GM18861 (cell line): ENCODE results near the gene TANC1.

Experiments
- ATAC-seq: cut with Tn5 transposase; IDR thresholded peaks from one replicate; pipeline ENCODE4 v1.9.1; 2021; ENCODE audit not compliant: unreplicated experiment

Gene TANC1

DNA sequence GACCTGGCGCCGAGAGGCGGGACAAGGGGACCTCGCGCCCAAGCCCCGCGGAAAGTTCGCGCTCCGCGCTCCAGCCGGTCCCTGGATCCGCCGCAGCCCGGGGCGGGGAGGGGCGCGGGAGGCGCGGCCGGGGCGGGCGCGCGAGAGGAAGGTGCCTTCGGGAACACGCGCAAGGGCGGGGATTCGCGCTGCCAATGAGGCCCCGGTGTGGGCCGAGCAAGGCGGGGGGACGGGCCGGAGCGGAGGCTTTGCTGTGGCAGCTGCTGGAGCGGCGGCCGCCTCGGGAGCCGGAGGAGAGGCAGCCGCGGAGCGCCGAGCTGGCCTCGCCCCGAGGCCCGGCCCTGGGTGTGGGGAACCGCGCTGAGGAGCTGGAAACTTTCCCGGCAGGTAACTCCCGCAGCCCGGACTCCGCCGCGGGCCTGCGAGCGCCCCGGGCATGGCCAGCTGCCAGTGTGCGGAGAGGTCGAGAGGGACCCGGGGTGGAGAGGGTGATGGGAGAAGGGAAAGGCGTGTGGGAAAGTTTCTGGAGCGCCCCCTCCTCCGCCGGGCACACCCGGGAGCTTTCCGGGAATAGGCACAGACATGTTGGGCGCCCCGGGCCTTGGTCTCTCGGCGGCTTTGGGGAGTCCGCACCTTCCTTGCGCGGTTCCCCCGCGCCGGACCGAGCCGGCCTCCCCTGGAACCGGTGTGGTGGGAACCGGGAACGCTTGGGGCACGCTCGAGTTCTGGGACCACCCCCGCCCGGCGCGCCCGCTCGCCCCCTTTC is at the start of gene TANC1:
Gene TANC1 (plus strand): TSS at position 245 of the 766 bp plus-strand sequence. CDS start 97,271 bp downstream, outside the sequence.
- peak; percentile 90 for ATAC-seq

DNA sequence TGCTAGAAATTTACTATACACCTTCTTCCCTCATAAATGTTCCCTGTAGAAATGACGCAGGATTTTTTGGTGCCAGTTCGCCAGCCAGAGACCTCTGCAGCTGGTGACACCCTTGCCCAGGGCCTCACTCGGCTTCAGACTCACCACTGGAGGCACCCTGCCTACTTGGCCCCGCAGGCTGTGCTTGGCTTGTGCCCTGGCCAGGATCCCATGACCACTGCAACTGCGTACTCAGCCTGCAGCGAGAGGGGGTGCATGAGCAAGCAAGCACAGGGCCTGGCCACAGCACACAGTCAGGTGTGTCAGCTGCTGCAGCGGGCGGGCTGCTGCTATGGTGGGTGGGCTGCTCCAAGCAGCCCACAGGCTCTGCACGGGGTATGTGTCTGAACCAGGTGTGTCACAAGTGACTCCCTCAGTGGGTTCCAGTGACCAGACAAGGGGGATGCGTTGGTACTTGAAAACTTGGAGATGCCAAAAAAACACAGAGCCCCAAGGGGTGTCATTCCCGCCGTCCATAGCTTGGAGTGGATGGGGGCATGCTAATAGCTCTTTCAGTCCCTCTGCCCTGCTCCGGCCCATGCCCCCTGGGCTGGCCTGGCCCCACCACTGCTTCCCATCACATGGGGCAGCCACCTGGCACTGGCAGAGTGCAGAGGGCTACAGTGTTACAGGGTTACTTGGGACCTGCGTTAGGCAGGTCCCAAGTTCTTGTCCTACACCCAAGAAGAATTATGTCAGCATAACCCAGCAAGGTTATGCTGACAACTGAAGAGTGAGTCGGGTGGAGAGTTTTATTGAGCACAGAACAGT is 46.6 kb upstream of the TANC1 start:
- no peak for ATAC-seq

DNA sequence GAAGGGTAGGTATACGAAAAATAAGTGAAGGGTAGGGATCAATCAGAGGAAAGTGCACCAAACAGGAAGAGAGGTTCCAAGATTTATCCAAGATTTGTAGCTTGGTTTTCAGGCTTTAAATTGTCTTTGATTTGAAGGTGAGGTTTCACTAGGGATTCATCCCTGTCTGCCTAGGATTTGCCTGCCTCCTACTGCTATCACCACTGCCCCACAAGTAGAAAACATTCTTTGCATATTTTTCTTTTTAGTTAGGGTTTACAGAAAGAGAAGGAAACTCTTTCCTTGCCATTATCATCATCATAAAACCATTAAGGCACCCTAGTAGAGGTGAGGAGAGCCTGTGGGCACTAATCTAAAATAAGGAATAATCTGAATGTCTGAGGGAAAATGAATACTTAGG is 45.8 kb upstream of the TANC1 start:
- ATAC-seq: no peak

DNA sequence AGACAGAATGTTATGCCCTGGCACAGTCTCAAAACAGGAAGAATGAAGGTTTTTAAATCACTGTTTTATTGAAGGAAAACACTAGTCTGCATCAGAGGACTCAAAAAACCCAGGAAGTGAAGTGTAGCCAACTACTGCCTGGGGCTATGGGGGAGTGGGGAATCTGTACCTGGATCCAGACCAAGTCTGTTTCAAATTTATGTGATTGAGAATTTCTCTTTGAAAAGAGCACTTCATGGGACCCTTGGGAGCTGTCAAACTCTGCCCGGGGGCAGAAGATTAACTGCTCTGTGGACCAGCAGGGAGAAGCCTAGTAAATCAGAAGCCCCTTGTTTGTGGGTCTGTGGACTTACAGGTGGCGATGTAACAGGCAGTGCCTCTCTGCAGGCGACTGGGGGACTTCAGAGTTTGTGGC is 45.3 kb upstream of the TANC1 start:
- no peak for ATAC-seq

DNA sequence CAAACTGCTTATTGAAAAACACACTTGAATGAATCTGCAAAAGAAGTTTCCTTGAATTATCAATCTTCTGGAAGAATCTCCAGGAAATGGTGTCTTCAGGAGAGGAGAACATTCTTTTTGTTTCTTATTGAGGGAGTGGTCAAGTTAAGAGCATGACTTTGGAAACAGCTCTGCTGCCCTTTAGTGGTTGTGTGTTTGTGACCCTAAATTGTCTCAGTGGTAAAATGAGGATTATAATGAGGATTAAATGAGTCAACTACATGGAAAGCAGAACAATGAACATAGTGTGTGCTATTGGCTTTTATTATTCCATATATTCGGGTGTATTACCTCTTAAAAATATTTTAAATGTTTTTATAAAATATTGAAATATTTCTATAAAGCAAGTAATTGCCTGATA is 44.8 kb upstream of the TANC1 start:
- no peak for ATAC-seq

DNA sequence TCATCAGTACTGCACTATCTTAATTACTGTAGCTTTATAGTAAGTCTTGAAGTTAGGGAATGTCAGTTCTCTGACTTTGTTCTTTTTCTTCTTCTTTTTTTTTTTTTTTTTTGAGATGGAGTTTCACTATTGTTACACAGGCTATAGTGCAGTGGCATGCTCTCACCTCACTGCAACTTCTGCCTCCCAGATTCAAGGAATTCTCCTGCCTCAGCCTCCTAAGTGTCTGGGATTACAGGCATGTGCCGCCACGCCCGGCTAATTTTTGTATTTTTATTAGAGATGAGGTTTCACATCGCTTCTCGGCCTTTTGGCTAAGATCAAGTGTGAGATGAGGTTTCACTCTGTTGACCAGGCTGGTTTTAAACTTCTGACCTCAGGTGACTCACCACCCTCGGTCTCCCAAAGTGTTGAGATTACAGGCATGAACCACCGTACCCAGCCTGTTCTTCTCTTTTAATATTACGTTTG is 41.9 kb upstream of the TANC1 start:
- ATAC-seq: no peak

DNA sequence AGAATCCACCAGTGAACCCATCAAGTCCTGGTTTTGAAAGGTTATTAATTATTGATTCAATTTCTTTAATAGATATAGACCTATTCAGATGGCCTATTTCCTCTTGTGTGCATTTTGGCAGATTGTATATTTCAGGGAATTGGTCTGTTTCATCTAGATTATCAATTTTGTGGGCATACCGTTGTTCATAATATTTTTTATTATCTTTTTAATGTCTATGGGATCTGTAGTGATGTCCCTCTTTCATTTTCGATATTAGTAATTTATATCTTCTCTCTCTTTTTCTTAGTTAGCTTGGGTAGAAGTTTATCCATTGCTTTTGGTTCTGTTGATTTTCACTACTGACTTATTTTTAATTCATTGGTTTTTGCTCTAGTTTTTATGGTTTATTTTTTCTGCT is 39.9 kb upstream of the TANC1 start:
- no peak for ATAC-seq

DNA sequence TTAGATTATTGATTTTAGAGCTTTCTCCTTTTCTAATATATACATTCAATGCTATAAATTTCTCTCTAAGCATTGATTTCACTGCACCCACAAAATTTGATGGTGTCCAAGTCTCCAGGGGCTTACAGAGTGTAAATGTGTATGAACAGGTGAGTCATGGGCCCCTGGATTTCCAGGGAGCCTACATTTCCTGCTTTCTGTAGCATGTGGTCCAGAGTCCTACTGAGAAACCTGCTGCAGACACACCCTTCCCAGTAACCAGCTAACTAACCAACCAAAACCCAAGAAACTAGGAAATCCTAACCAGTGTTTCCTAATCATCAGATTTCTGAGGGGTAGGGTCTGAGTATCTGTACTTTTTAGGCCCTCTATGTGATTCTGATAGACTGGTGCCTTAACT is 39.5 kb upstream of the TANC1 start:
- no peak for ATAC-seq

DNA sequence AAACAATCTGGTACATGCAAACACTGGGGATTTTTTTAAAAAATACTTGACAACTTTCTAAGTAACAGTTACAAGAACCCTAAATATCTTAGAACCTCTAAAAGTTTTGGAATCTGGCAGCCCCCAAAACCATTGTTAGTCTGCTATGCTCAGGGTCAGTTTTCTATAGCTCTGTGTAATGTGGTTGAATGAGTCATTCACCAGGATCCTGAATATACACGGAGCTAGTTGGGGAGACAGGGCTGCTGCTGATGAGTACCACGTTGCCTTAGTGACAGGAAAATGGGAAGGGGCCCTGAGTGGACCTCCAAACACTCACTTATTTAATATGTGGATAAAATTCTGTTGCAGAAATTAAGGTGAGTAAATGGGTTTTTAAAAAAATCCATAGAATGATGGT is 36.9 kb upstream of the TANC1 start:
- no peak for ATAC-seq

DNA sequence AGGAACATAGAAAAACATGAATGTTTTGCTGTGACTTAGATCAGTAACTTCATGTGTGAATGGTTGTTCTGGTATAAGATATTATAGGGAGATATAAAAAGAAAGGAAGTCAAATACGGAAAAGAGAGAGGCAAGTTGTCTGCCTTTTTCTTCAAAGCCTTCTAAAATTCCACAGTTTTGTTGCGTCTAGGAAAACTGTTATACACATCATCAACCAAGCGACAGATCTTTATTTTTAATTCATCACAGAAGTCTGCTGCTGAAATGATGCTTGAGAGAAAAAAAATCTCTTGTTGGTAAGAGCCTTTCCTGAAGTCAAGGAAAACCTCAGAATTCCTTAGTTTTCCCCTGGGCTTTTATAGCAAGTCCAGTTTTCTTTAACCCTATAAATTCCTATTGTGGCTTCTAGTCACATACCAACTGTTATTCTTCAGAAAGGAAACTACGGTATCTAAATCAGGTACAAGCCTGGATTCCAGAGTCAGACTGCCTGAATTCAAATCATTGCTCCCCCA is 36.3 kb upstream of the TANC1 start:
- ATAC-seq: no peak

DNA sequence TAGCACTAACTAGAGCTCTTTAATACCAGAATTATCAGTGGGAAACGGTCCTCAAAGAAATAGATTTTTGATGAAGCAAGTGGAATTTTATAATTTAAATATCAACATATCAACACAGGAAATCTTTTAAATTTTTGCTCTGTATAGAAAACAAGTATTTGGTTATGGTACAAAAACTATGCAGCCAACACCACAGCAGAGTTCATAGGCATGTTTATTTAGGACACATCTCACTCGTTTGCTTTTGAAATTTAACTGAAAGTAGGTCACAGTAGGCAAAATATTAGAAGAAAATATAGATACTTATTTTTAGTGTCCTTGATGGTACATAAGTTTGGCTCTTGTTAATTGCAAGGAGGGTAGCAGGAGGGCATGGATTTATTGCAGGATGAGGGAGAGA is 34.3 kb upstream of the TANC1 start:
- no peak for ATAC-seq

DNA sequence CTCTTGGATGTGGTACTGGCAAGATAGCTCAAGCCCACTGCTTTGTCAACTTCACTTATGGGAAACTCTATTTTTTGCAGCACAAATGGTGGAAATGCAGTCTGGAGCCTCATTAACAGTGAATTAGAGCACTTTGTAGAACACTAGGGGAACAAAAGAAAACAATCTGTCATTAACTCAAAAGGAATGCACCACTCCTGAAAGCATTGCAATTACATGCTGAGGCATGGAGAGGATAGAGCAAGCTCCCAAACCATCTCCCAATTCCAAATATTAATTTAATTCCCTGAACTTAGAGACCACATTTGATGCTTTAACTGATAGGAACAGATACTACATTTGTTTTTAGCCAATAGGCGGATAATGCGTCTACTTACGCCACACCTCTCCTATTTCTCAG is 32.8 kb upstream of the TANC1 start:
- no peak for ATAC-seq

DNA sequence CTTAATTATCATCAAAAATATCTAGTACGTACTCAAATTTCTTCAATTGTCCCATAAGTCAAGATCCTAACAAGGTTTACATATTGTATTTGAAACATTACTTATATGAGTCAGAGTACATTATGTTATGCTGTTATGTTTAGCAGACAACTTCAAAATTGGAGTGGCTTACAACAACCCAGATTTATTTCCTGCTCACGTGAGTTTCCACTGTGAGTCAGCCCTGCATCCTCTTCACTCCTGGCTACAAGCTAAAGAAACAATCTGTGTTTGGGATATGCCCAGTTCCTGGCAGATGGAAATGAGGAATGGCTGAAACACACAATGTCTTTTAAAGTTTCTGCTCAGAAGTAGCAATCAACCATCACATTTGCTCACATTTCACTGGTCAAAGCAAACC is 31.5 kb upstream of the TANC1 start:
- no peak for ATAC-seq

DNA sequence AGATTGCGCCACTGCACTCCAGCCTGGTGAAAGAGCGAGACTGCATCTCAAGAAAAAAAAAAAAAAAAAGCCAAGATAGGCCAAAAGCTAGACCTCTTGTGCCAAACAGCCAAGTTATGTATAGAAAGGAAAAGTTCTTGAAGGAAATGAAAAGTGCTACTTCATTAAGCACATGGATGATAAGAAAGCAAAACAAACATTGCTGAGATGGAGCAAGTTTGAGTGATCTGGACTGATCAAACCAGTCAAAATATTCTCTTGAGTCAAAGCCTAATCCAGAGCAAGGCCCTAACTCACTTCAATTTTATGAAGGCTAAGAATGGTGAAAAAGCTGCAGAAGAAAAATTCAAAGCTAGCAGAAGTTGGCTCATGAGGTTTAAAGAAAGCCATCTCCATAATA is 28.1 kb upstream of the TANC1 start:
- no peak for ATAC-seq

DNA sequence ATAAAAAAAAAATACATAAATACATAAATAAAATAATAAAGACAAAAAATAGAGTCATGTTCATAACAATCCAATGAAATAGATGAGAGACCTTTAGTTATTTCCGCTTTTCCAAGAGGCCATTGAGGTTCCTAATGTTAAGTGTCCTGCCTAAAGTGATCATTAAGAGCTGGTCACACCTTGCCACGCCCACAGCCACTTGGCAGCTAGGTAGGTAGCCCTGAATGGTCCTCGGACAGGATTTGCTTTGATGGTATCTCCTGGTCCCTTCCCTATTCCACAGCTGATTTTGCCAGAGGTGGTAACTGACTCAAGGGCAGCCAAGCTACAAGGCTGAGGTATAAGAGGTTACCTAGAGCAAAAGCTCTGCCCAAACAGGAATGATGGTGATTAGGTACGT is 24.5 kb upstream of the TANC1 start:
- ATAC-seq: no peak

DNA sequence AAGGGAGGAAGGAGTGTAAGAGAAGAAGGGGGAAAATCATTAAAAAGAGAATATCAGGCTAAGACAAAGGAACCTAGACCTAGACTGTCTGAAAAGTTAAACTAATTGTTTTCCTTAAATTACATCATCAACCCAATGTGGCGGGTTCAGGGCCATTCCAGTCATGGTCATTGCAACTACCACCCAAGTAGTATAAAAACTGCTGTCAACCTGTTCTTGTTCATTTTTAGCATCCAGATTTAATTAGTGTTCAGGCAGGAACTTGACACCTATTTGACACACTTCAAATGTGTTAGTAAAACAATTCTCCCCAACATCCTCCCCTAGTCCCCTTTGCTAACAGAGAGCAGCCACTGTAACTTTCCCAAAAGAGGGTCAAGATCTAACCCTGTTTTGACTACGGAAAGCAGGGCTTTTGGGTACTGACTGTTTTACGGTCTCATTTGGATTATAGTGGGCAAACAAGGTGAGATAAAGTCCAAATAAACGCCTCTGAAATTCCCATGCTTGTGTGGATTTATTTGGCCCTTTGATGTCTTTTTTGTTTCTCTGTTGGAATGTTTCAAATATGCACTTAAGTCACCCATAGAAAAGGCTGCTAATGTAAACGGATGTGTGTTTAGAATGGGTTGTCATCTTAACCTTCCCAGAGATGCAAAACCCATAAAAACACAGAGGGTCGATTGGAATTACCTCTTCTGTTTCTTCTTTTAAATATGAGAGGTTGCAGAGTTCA is 19.3 kb upstream of the TANC1 start:
- no peak for ATAC-seq

DNA sequence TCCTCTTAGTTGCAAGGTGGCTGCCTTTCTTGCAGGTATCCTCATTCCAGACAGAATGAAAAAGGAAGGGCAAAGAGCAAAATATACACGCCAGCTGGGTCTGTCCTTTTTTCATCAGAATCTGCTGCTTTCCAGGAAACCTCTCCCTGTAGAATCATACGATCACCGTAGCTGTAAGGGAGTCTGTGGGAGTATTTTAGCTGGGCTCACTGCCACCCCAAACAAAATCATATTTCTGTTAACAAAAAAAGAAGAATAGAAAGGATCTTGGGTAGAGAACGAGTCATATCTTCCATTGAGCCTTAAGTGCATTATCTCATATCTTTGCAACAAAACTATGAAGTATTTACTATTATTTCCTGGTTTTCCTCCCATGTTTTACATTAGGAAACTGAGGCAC is 15.0 kb upstream of the TANC1 start:
- ATAC-seq: no peak

DNA sequence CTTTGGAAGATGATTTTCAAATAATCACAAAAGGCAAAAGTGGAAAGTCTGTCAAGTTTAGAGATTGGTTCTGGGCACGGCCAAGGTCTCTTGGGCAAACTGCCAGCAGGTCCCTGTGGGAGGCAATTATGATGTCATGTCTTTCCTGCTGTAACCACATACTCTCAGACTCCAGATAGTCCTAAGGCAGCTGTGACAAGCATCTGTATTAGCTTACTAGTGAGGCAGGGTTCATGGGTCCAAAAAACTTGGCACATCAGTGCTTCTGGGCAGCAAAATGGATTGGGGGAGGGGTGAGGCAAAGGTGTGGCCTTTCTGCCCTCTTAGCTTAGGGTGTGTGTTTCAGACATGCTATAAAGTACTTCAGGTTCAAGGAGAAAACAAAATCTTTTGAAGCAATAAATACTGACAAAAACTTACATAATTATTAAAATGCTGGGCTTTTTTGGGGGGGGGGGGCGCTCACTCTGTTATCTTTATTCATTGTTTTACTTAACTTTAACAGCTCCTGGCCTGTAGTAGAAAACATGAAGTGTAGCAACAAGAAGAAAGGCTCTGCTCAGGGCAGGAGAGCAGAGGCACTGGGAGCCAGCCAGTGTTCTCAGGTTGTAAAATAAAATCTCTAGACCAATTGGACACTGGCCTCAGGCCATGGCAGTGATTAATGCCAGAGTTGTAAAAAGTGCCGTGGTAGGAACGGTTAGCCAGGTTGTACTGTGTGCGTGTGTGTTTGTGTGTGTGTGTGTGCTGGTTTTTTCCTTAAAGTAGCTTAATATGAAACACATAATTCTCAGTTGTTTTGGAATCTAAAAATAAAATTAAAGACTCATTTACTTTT is 14.3 kb upstream of the TANC1 start:
- peak; percentile 87 for ATAC-seq

DNA sequence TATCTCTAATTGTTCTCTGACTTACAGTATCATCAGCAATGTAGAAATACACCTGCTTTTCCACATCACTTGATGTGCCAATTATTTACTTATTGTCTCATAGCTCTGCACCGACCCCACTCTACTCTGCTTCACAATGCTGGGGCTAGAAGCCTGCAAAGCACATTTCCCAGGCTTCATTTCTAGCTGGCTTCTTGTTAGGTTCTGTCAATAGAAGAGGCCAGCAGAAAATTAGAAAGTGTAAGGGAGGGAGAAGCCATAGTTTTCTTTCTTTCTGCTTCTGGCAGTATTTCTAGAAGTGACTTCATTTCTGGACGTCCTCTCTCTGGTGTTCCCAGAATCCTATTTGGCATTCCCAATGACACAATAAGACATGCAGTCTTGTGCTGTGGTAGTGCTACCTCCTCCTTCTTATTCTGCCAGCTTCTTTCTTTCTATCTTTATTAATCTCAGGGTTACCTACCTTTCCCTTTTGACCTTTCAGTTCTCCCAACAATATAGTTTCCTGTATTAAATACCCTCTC is 12.5 kb upstream of the TANC1 start:
- no peak for ATAC-seq

DNA sequence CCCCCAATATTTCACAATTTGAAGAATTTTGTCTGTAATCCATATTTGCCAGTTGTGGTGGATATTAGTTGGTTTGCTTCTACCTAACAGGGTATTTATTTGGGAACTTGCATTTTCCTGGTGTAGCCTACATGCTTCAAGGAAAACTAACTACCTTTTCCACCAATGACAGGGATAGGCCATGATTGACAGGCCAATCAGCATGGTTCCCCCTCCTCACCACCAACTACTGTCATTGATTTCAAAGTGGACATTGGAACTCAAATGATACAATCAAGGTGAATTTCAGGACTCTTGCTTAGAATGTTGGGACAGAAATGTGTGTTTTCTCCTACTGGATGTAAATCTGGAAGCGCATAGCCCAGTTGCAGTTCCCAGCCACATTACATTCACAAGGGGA is 10.1 kb upstream of the TANC1 start:
- no peak for ATAC-seq
